HepG2 (cell line): Measurements from ENCODE around the gene TBC1D16. TPM values are rescaled to one million over a fixed set of nuclear protein-coding genes. Genes with fewer than 3 reads are reported as not detected.

Experiments
- ATAC-seq: fragments of 200-7000 bp; cut with Tn5 transposase; 3 replicates; pipeline ENCODE4 v1.9.1; 2020; ENCODE audit warnings: mild to moderate bottlenecking, moderate library complexity
- BruUV-seq: library from RNA; stranded (reverse); fragments of 400-500 nt; replicated peaks from 2 replicates; lab custom pipeline; 2021; lab: Mats Ljungman, UMichigan
- CTCF ChIA-PET: fragments of 300-600 bp; formaldehyde crosslinking; extraction: SDS; loops from one replicate; lab custom pipeline; 2021; ENCODE audit warnings: low total read pairs, inconsistent platforms, low intra/inter-chr PET ratio; lab: Yijun Ruan, JAX
- POLR2A ChIA-PET: fragments of 350-600 bp; sonication (Branson Sonifier 250); formaldehyde crosslinking; loops from one replicate; lab custom pipeline; 2020; ENCODE audit warnings: antibody characterized with exemption, inconsistent platforms; lab: Yijun Ruan, JAX
- DNase-seq: peaks from one replicate; pipeline ENCODE4 v3.0.0-alpha.2; 2015; ENCODE audit warnings: low spot score
- FAIRE-seq: peaks from 3 replicates; lab custom pipeline; 2011; peaks lifted over from hg19 to GRCh38; lab: Jason Lieb, UNC
- H2AFZ ChIP-seq: one replicate; pipeline ENCODE4 v1.6.1; 2011; ENCODE audit warnings: low read length, inconsistent platforms
- H3K27ac ChIP-seq: fragments of 300-600 bp; 3 replicates; pipeline ENCODE4 v1.8.0; 2011; ENCODE audit warnings: mixed run types, mild to moderate bottlenecking, mixed read lengths, low read length, inconsistent platforms; ENCODE audit not compliant: insufficient read depth; ENCODE audit errors: extremely low read length
- H3K27me3 ChIP-seq, 2 experiments: fragments of 200-600 bp in 1 of 2; 2 replicates in 1 of 2; 3 replicates in 1 of 2; pipeline versions ENCODE4 v1.6.0 to v1.8.0; 2011; ENCODE audit warnings: low read length in 2 of 2, mild to moderate bottlenecking in 2 of 2, moderate library complexity in 2 of 2, inconsistent platforms in 1 of 2; ENCODE audit not compliant: insufficient read depth in 2 of 2, control insufficient read depth in 1 of 2
- H3K36me3 ChIP-seq, 2 experiments: fragments of 200-600 bp in 1 of 2; replicated peaks in 1 of 2; 2 replicates in 1 of 2; 3 replicates in 1 of 2; pipeline versions ENCODE4 v1.5.1 to v1.8.0; 2011; ENCODE audit warnings: low read length in 2 of 2, inconsistent platforms in 1 of 2; ENCODE audit not compliant: insufficient read depth in 2 of 2, control insufficient read depth in 1 of 2
- H3K4me1 ChIP-seq: 2 replicates; pipeline ENCODE4 v1.5.1; 2012; ENCODE audit warnings: low read length, inconsistent platforms; ENCODE audit not compliant: insufficient read depth
- H3K4me2 ChIP-seq: 2 replicates; pipeline ENCODE4 v1.6.0; 2011; ENCODE audit warnings: low read depth, low read length, inconsistent platforms
- H3K4me3 ChIP-seq, 3 experiments: fragments of 200-600 bp in 1 of 3; sonication (generic), shearing (Covaris generic) in 1 of 3; replicated peaks in 1 of 3; 2 replicates each; pipeline ENCODE4 v1.5.1; 2011 to 2016; ENCODE audit warnings: low read length in 3 of 3, inconsistent platforms in 2 of 3, low read depth in 2 of 3, mild to moderate bottlenecking in 2 of 3, control low read depth in 1 of 3, mixed read lengths in 1 of 3; ENCODE audit not compliant: insufficient read depth in 1 of 3
- H3K79me2 ChIP-seq: one replicate; pipeline ENCODE4 v1.6.1; 2011; ENCODE audit warnings: low read length, inconsistent platforms; ENCODE audit not compliant: insufficient read depth
- H3K9ac ChIP-seq: 2 replicates; pipeline ENCODE4 v1.6.0; 2011; ENCODE audit warnings: mild to moderate bottlenecking, low read depth, low read length, inconsistent platforms; ENCODE audit not compliant: insufficient read depth
- H3K9me3 ChIP-seq: 2 replicates; pipeline ENCODE4 v1.5.1; 2012; ENCODE audit warnings: mild to moderate bottlenecking, low read length
- H4K20me1 ChIP-seq: 2 replicates; pipeline ENCODE4 v1.6.0; 2011; ENCODE audit warnings: inconsistent platforms, mild to moderate bottlenecking, low read length, moderate library complexity; ENCODE audit not compliant: insufficient read depth
- ATF3 ChIP-seq: sonication (generic); formaldehyde crosslinking; IDR thresholded peaks from 2 replicates; pipeline ENCODE4 v1.4.0; 2020; ENCODE audit warnings: missing genetic modification reagents
- ELK4 ChIP-seq: sonication (generic); formaldehyde crosslinking; IDR thresholded peaks from 2 replicates; pipeline ENCODE4 v1.9.0; 2021; ENCODE audit warnings: missing genetic modification reagents, borderline replicate concordance
- KLF13 ChIP-seq: sonication (generic); formaldehyde crosslinking; IDR thresholded peaks from 2 replicates; pipeline ENCODE4 v1.4.0; 2020; ENCODE audit warnings: mild to moderate bottlenecking, missing genetic modification reagents
- KLF16 ChIP-seq, 2 experiments: sonication (generic) in 1 of 2; formaldehyde crosslinking in 1 of 2; IDR thresholded peaks; 2 replicates each; pipeline versions ENCODE4 v1.6.1 to v1.8.0; 2016 to 2023; ENCODE audit warnings: missing genetic modification reagents in 2 of 2, missing compliant biosample characterization in 1 of 2
- NCOA5 ChIP-seq: sonication (generic); formaldehyde crosslinking; IDR thresholded peaks from 2 replicates; pipeline ENCODE4 v1.4.0; 2020; ENCODE audit warnings: missing genetic modification reagents
- PTBP1 ChIP-seq: fragments of 200-400 bp; formaldehyde crosslinking; IDR thresholded peaks from 2 replicates; pipeline ENCODE4 v1.6.1; 2018; ENCODE audit warnings: low read length, low read depth; ENCODE audit not compliant: poor library complexity, severe bottlenecking
- RXRB ChIP-seq: IDR thresholded peaks from 2 replicates; pipeline ENCODE4 v1.6.1; 2016; ENCODE audit warnings: borderline replicate concordance, missing genetic modification reagents, missing compliant biosample characterization
- SIX1 ChIP-seq: sonication (generic); formaldehyde crosslinking; IDR thresholded peaks from 2 replicates; pipeline ENCODE4 v1.4.0; 2020; ENCODE audit warnings: missing genetic modification reagents, borderline replicate concordance
- SNAPC2 ChIP-seq: sonication (generic); formaldehyde crosslinking; IDR thresholded peaks from 2 replicates; pipeline ENCODE4 v1.8.1; 2022; ENCODE audit warnings: mild to moderate bottlenecking, missing genetic modification reagents
- TEAD2 ChIP-seq: sonication (generic); formaldehyde crosslinking; IDR thresholded peaks from 2 replicates; pipeline ENCODE4 v1.9.0; 2021; ENCODE audit warnings: missing genetic modification reagents
- ZBTB49 ChIP-seq: sonication (generic); formaldehyde crosslinking; IDR thresholded peaks from 2 replicates; pipeline ENCODE4 v1.4.0; 2020; ENCODE audit warnings: missing genetic modification reagents, borderline replicate concordance
- ZC3H13 ChIP-seq: sonication (generic); formaldehyde crosslinking; IDR thresholded peaks from 2 replicates; pipeline ENCODE4 v1.8.1; 2023; ENCODE audit warnings: mild to moderate bottlenecking, missing genetic modification reagents, moderate library complexity
- ZFP82 ChIP-seq: sonication (generic); formaldehyde crosslinking; IDR thresholded peaks from 2 replicates; pipeline ENCODE4 v1.5.1; 2020; ENCODE audit warnings: mild to moderate bottlenecking, missing genetic modification reagents, borderline replicate concordance
- ZNF260 ChIP-seq: sonication (generic); formaldehyde crosslinking; IDR thresholded peaks from 2 replicates; pipeline ENCODE4 v1.4.0; 2020; ENCODE audit warnings: missing genetic modification reagents, low read depth, mild to moderate bottlenecking, borderline replicate concordance
- ZNF274 ChIP-seq: sonication (generic); formaldehyde crosslinking; IDR thresholded peaks from 2 replicates; pipeline ENCODE4 v1.5.1; 2020; ENCODE audit warnings: mild to moderate bottlenecking, missing genetic modification reagents
- ZNF282 ChIP-seq: fragments of 450-650 bp; IDR thresholded peaks from 2 replicates; pipeline ENCODE4 v1.6.1; 2018; ENCODE audit not compliant: partially characterized antibody
- ZNF44 ChIP-seq: sonication (generic); formaldehyde crosslinking; IDR thresholded peaks from 2 replicates; pipeline ENCODE4 v1.5.1; 2020; ENCODE audit warnings: mild to moderate bottlenecking, missing genetic modification reagents
- ZNF772 ChIP-seq: sonication (generic); formaldehyde crosslinking; IDR thresholded peaks from 2 replicates; pipeline ENCODE4 v1.5.0; 2020; ENCODE audit warnings: mild to moderate bottlenecking, missing genetic modification reagents
- ZNF780A ChIP-seq: sonication (generic); formaldehyde crosslinking; IDR thresholded peaks from 2 replicates; pipeline ENCODE4 v1.8.0; 2022; ENCODE audit warnings: mild to moderate bottlenecking, missing genetic modification reagents, moderate library complexity
- ZNF883 ChIP-seq: sonication (generic); formaldehyde crosslinking; IDR thresholded peaks from 2 replicates; pipeline ENCODE4 v1.5.1; 2020; ENCODE audit warnings: mild to moderate bottlenecking, missing genetic modification reagents; ENCODE audit errors: not compliant biosample characterization
- WGBS: methylation state at CpG from one replicate; pipeline ENCODE4 v1.1.6; 2017; ENCODE audit warnings: low lambda C conversion rate; 5-methylcytosine and 5-hydroxymethylcytosine counted together
- in situ Hi-C: cut with HindIII; loops from 2 replicates; pipeline ENCODE4 v1.10.0; 2017; ENCODE audit warnings: low pct_unique_long_range_greater_than_20kb; ENCODE audit not compliant: extremely low pct_ligation_motif_present
- intact Hi-C: fragments of 100-400 bp; cut with micrococcal nuclease; formaldehyde crosslinking; loops from one replicate; pipeline ENCODE4 v1.10.0; 2022; ENCODE audit not compliant: unreplicated experiment
- polyA plus RNA-seq, 8 experiments: library from polyadenylated mRNA; depleted of rRNA in 3 of 8; stranded (reverse) in 7 of 8; unstranded in 1 of 8; fragments of >200 nt; fragmentation: Illumina TruSeq in 4 of 8; extraction: Trizol in 4 of 8; gene quantifications; 2 replicates each; pipeline versions ENCODE4 v1.2.1 to v1.2.3, GENCODE V29; 2011 to 2016; ENCODE audit warnings: low read depth in 4 of 8, missing spikeins in 1 of 8, mixed read lengths in 1 of 8; ENCODE audit not compliant: insufficient read depth in 1 of 8
- total RNA-seq, 5 experiments: library from RNA; depleted of rRNA; stranded (reverse); fragments of >200 nt; fragmentation: Illumina TruSeq; extraction: Trizol; gene quantifications; 2 replicates each; pipeline ENCODE4 v1.2.3, GENCODE V29; 2016; ENCODE audit warnings: low read depth in 1 of 5

The TBC1D16 gene
- total and polyA plus RNA-seq, 2 of the 13 experiments (the other 11 are each of a cell fraction or from before 2014, with no cell fraction given): 14.9 to 24.9 TPM

GRCh38 chr17:80071116-80071841, 35.6 kb upstream of the TBC1D16 start:
- intact Hi-C loops (loop anchor here (5.0 kb wide), 1 partner anchor 34 kb away; the partner anchor contains the start of genes CCDC40 and TBC1D16), in situ Hi-C loops (no loop called here)
- no peaks in the 10 kb centered on the region for H3K9me3 ChIP-seq
- 2% methylated on average over 18 of the region's 20 CpGs for WGBS
- H3K4me3 ChIP-seq: peak overlapping the region; percentile 60 to 72 (median 62)
- FAIRE-seq: no peak
- H3K4me1 ChIP-seq: peaks cover 43% of the 10 kb centered on the region
- no TSS peak for BruUV-seq
- H3K9ac ChIP-seq: peak overlapping the region; percentile 65
- H3K27ac ChIP-seq: no peak overlapping the region
- H3K79me2 ChIP-seq: no peaks in the 10 kb centered on the region
- ChIA-PET POLR2A (interaction anchor here (1.0 to 1.3 kb wide), 2 partner anchors 30 to 261 kb away, joined by 3 to 4 read pairs; partner anchors contain the start of gene GAA), CTCF (no interaction called here)
- DNase-seq: peak; percentile 43
- peak; percentile 64 for ATAC-seq
- H3K4me2 ChIP-seq: peak overlapping the region; percentile 92
- no peaks in the 10 kb centered on the region; a peak in 1 of 5 replicates for H3K27me3 ChIP-seq
- H2AFZ ChIP-seq: peak overlapping the region; percentile 62
- H3K36me3 ChIP-seq: no peaks in the 10 kb centered on the region
- H4K20me1 ChIP-seq: no peaks in the 10 kb centered on the region
- TF ChIP-seq PTBP1 (no peak), ZBTB49 (CRISPR knock-in tag) (no peak), ZNF260 (no peak), TEAD2 (CRISPR knock-in tag) (no peak), ZNF780A (CRISPR knock-in tag) (no peak), RXRB (CRISPR knock-in tag) (no peak; the same call in none of the 2 replicates), KLF16 (CRISPR knock-in tag; IDR thresholded peaks at IDR 0.05) (no peak), ZNF282 (no peak), KLF13 (CRISPR knock-in tag) (no peak), SIX1 (no peak), NCOA5 (CRISPR knock-in tag) (no peak), ATF3 (CRISPR knock-in tag) (0 out of 2 replicates have a peak, but pooled peaks have one; percentile 23), ZC3H13 (CRISPR knock-in tag) (no peak), ZNF883 (CRISPR knock-in tag) (peak; percentile 91), ELK4 (CRISPR knock-in tag) (no peak), ZNF772 (CRISPR knock-in tag) (peak; percentile 71; the same call in 1 of the 2 replicates), ZNF274 (CRISPR knock-in tag) (peak; percentile 92), ZFP82 (CRISPR knock-in tag) (no peak), SNAPC2 (CRISPR knock-in tag) (no peak), ZNF44 (CRISPR knock-in tag) (peak; percentile 95)
